ENCODE measurements around the gene PKIB.

DNA sequence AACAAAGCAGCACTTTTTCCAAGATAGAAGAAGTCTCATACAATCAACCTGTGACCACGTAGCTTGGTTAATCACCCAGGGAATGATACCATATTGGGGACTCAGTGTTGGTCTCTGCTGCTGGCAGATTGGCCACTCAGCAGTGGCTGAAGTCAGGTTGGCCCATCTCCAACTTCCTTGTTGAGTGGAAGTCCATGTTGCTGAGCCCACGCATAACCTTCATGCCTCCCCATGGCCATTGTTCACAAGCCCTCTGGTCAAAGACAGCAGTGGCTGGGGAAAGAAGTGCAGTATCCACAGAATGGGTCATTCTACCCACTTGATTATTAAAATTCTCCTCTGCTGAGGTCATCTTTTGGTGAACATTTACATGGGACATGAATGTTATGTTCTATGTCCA is 38.5 kb downstream of the PKIB start:
- no peak for TF ChIP-seq HDGF (IDR thresholded peaks at IDR 0.05)
- no peak for TF ChIP-seq SRF (IDR thresholded peaks at IDR 0.05; ENCODE audit: low read depth in 2 of 2, low read length in 2 of 2)
- no peak for TF ChIP-seq ZNF274 (IDR thresholded peaks at IDR 0.05; ENCODE audit: insufficient read depth, insufficient read length)
- TF ChIP-seq, protein P1, sequence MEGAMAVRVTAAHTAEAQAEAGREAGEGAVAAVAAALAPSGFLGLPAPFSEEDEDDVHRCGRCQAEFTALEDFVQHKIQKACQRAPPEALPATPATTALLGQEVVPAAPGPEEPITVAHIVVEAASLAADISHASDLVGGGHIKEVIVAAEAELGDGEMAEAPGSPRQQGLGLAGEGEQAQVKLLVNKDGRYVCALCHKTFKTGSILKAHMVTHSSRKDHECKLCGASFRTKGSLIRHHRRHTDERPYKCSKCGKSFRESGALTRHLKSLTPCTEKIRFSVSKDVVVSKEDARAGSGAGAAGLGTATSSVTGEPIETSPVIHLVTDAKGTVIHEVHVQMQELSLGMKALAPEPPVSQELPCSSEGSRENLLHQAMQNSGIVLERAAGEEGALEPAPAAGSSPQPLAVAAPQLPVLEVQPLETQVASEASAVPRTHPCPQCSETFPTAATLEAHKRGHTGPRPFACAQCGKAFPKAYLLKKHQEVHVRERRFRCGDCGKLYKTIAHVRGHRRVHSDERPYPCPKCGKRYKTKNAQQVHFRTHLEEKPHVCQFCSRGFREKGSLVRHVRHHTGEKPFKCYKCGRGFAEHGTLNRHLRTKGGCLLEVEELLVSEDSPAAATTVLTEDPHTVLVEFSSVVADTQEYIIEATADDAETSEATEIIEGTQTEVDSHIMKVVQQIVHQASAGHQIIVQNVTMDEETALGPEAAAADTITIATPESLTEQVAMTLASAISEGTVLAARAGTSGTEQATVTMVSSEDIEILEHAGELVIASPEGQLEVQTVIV (IDR thresholded peaks at IDR 0.05; ENCODE audit: borderline replicate concordance, partially characterized antibody), result no peak
- TF ChIP-seq ZNF24 (IDR thresholded peaks at IDR 0.05), result no peak
- no peak for TF ChIP-seq MXI1 (IDR thresholded peaks at IDR 0.05; ENCODE audit: low read depth, low read length)

Data from GM12878 (cell line).